ENCODE measurements around the gene PHKB.

GRCh38 chr16:47687694-47688093 is 226.6 kb downstream of the PHKB start:
- TF ChIP-seq, protein P1, sequence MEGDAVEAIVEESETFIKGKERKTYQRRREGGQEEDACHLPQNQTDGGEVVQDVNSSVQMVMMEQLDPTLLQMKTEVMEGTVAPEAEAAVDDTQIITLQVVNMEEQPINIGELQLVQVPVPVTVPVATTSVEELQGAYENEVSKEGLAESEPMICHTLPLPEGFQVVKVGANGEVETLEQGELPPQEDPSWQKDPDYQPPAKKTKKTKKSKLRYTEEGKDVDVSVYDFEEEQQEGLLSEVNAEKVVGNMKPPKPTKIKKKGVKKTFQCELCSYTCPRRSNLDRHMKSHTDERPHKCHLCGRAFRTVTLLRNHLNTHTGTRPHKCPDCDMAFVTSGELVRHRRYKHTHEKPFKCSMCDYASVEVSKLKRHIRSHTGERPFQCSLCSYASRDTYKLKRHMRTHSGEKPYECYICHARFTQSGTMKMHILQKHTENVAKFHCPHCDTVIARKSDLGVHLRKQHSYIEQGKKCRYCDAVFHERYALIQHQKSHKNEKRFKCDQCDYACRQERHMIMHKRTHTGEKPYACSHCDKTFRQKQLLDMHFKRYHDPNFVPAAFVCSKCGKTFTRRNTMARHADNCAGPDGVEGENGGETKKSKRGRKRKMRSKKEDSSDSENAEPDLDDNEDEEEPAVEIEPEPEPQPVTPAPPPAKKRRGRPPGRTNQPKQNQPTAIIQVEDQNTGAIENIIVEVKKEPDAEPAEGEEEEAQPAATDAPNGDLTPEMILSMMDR (IDR thresholded peaks at IDR 0.05; ENCODE audit: insufficient read depth, low read depth, low read length), result no peak
- no peak for TF ChIP-seq EZH2 (IDR thresholded peaks at IDR 0.05; ENCODE audit: insufficient read depth, low read length)
